ENCODE results near the gene KCNAB1. TPM values are rescaled to one million over a fixed set of nuclear protein-coding genes. Genes with fewer than 3 reads are reported as not detected.

KCNAB1 gene
- total and polyA plus RNA-seq, 2 of the 8 experiments (the other 6 are each of a cell fraction or from before 2014, with no cell fraction given), result 0.51 to 2.3 TPM

DNA sequence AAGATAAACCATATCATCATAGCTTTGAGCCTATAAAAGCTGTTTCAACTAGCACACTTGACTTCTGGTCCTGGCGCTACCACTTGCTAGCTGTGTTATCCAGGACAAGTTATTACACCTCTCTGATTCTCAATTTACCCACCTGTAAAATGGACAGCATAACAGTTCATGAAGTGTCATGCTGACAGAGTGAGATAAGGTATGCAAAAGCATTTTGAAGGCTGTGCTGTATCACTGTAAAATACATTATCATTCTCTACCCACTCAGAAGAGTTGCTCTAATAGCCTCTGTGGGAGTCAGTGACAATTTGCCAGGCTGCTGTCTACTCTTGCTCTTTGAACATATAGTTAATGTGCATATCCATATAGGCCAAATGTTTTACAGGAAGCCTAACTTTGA, 341.5 kb downstream of the KCNAB1 start:
- no peak for FAIRE-seq
- H4K91ac ChIP-seq (replicated peaks; ENCODE audit: insufficient read length, low read length), result peak overlapping the region; percentile 17
- ChIA-PET POLR2A (ENCODE audit: partially characterized antibody) (no interaction called here), CTCF (ENCODE audit: partially characterized antibody) (interaction anchor here (0.6 to 3.0 kb wide), 7 partner anchors 12 to 368 kb away, joined by 3 to 32 read pairs (median 3); no protein-coding TSS in a partner anchor)
- no peaks in the 10 kb centered on the region for H4K20me1 ChIP-seq (replicated peaks in 1 of 2; ENCODE audit: control insufficient read depth in 1 of 2, insufficient read depth in 2 of 2, low read length in 2 of 2)
- no peak overlapping the region for H3K27ac ChIP-seq (ENCODE audit: low read depth, low read length)
- H2AFZ ChIP-seq (ENCODE audit: low read length), result no peak overlapping the region
- WGBS, 2 experiments (ENCODE audit: extremely low coverage in 1 of 2, insufficient coverage in 1 of 2, insufficient read length in 1 of 2, insufficient replicate concordance in 2 of 2, low coverage in 1 of 2, low lambda C conversion rate in 2 of 2, missing lambda C conversion rate in 1 of 2), result 100% methylated on average over 1 of the region's 1 CpG; no CpG with 5 or more reads in 1 of the 2 experiments
- no peaks in the 10 kb centered on the region for H3K9me3 ChIP-seq (ENCODE audit: insufficient read depth in 2 of 2, low read depth in 1 of 2, low read length in 1 of 2)
- peak overlapping the region; percentile 17 for H3K4ac ChIP-seq (replicated peaks; ENCODE audit: insufficient read length, low read depth, low read length)
- H2BK5ac ChIP-seq (ENCODE audit: low read depth, low read length), result no peak overlapping the region
- no peak overlapping the region for H3K23ac ChIP-seq (ENCODE audit: insufficient read length)
- no peak for DNase-seq (ENCODE audit: low read depth in 1 of 2, low spot score in 2 of 2)
- H3K4me1 ChIP-seq (replicated peaks in 1 of 4; ENCODE audit: control insufficient read depth in 3 of 4, insufficient read depth in 4 of 4, low read length in 3 of 4), result peaks cover 3 to 14% (median 12%) of the 10 kb centered on the region in 4 experiments; a peak in 5 of 7 replicates
- no peak overlapping the region for H2BK20ac ChIP-seq (ENCODE audit: low read length)
- no peak overlapping the region for H4K8ac ChIP-seq (ENCODE audit: extremely low read depth, insufficient read depth, low read length)
- H2BK120ac ChIP-seq (replicated peaks; ENCODE audit: low read depth, low read length), result no peak overlapping the region
- H3K9ac ChIP-seq (replicated peaks in 1 of 4; ENCODE audit: extremely low read depth in 1 of 4, low read depth in 3 of 4, low read length in 3 of 4), result no peak overlapping the region
- H2BK15ac ChIP-seq (ENCODE audit: low read length), result no peak overlapping the region
- no peak overlapping the region for H3K4me2 ChIP-seq (ENCODE audit: insufficient read depth in 1 of 2, low read depth in 2 of 2, low read length in 2 of 2)
- H3K4me3 ChIP-seq (ENCODE audit: extremely low read depth in 1 of 4, insufficient read depth in 2 of 4, low read depth in 3 of 4, low read length in 4 of 4), result no peak overlapping the region
- H3K56ac ChIP-seq (replicated peaks; ENCODE audit: insufficient read length, low read depth, low read length), result no peak overlapping the region
- H3K14ac ChIP-seq (ENCODE audit: insufficient read length), result no peak overlapping the region
- no peaks in the 10 kb centered on the region for H3K36me3 ChIP-seq (ENCODE audit: control insufficient read depth in 2 of 4, insufficient read depth in 4 of 4, low read length in 3 of 4)
- H4K5ac ChIP-seq (ENCODE audit: insufficient read length, low read depth, low read length), result no peak overlapping the region
- H3K18ac ChIP-seq (ENCODE audit: extremely low read depth, low read length), result no peak overlapping the region
- H3K23me2 ChIP-seq (ENCODE audit: low read depth, low read length), result no peaks in the 10 kb centered on the region
- no peak overlapping the region for H2AK5ac ChIP-seq (ENCODE audit: low read depth, low read length)
- H2BK12ac ChIP-seq (ENCODE audit: low read depth, low read length), result no peak overlapping the region
- H3K79me2 ChIP-seq (ENCODE audit: control insufficient read depth in 1 of 2, insufficient read depth in 2 of 2, low read length in 2 of 2), result no peaks in the 10 kb centered on the region
- no peaks in the 10 kb centered on the region for H3K79me1 ChIP-seq (ENCODE audit: low read depth, low read length)
- H3K27me3 ChIP-seq (replicated peaks in 1 of 4; ENCODE audit: control insufficient read depth in 3 of 4, extremely low read depth in 1 of 4, insufficient read depth in 3 of 4, low read length in 3 of 4), result no peaks in the 10 kb centered on the region
- no peak for TF ChIP-seq RXRA (IDR thresholded peaks at IDR 0.05; ENCODE audit: insufficient read depth, low read depth, low read length)
- TF ChIP-seq TAF1 (IDR thresholded peaks at IDR 0.05; ENCODE audit: low read depth, low read length), result no peak
- TF ChIP-seq RBBP5 (IDR thresholded peaks at IDR 0.05; ENCODE audit: borderline replicate concordance, low read depth, low read length), result no peak
- TF ChIP-seq, protein P1, sequence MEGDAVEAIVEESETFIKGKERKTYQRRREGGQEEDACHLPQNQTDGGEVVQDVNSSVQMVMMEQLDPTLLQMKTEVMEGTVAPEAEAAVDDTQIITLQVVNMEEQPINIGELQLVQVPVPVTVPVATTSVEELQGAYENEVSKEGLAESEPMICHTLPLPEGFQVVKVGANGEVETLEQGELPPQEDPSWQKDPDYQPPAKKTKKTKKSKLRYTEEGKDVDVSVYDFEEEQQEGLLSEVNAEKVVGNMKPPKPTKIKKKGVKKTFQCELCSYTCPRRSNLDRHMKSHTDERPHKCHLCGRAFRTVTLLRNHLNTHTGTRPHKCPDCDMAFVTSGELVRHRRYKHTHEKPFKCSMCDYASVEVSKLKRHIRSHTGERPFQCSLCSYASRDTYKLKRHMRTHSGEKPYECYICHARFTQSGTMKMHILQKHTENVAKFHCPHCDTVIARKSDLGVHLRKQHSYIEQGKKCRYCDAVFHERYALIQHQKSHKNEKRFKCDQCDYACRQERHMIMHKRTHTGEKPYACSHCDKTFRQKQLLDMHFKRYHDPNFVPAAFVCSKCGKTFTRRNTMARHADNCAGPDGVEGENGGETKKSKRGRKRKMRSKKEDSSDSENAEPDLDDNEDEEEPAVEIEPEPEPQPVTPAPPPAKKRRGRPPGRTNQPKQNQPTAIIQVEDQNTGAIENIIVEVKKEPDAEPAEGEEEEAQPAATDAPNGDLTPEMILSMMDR (IDR thresholded peaks at IDR 0.05; ENCODE audit: control extremely low read depth in 1 of 3, insufficient read depth in 1 of 3, low read depth in 1 of 3, low read length in 3 of 3), result no peak
- TF ChIP-seq YY1 (IDR thresholded peaks at IDR 0.05; ENCODE audit: low read depth, low read length), result no peak
- no peak for TF ChIP-seq RNF2 (IDR thresholded peaks at IDR 0.05; ENCODE audit: borderline replicate concordance, low read depth, low read length, missing control alignments, poor library complexity, severe bottlenecking)
- no peak for TF ChIP-seq TCF12 (IDR thresholded peaks at IDR 0.05; ENCODE audit: low read depth, low read length)
- TF ChIP-seq, protein P2, sequence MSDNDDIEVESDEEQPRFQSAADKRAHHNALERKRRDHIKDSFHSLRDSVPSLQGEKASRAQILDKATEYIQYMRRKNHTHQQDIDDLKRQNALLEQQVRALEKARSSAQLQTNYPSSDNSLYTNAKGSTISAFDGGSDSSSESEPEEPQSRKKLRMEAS (IDR thresholded peaks at IDR 0.05), result no peak
- TF ChIP-seq GABPA (IDR thresholded peaks at IDR 0.05; ENCODE audit: borderline replicate concordance, insufficient read depth, low read length), result no peak

All from H1 (cell line).